NCI-H1436 (cell line): ENCODE data around the gene MYO1D.
"Not testable (repeated sequence)": the region's sequence is repeated elsewhere in the genome, so short reads cannot be mapped to it uniquely, and the experiment has no call there.

Experiments used
- DNase-seq: peaks from one replicate; lab custom pipeline; 2025; lab: John Stamatoyannopoulos, UW

The MYO1D gene

GRCh38 chr17:32673964-32674363 is 203.0 kb downstream of the MYO1D start:
- DNase-seq = no peak

DNA sequence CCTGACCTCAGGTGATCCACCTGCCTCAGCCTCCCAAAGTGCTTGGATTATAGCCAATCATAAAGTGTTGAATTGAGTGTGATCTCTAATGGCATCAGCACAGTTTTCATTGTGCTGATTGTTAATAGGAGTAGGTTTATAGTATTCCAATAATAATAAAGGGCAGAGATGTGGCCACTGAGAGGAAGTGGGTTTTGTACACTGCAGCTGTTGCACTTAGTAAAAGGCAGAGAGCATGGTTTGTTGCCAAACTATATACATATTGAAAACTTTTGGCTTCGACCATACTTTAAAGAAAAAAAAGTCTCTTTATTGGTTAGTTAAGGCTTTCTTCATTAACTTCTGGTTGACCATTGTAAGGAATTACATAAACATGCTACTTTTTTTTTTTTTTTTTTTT is 204.2 kb downstream of the MYO1D start:
- no peak for DNase-seq

GRCh38 chr17:32671896-32672295 is 205.0 kb downstream of the MYO1D start:
- no peak for DNase-seq

- no peak for DNase-seq
These were observed 211.9 kb downstream of the MYO1D start for GRCh38 chr17:32664936-32665583.

GRCh38 chr17:32660496-32660985 is 216.4 kb downstream of the MYO1D start:
- no peak for DNase-seq

DNA sequence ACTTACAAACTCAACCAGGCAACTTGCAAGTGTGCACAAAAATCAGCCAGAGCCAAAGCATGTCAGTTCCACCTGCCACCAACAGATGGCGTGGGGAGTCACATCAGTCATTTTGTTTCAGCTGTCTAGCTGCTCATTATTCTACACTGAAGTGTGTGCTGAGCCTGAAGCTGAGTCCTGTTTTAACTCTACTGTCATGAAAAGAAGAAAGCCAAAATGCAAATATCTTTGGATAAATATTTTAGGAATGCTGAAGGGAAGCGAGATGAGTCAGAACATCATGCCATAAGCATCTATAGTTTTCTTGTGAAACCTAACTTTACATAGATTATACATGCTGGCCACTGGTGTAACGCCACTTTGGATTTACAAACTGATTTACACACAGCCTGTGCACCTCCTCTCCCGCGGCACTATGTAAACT is 217.5 kb downstream of the MYO1D start:
- peak; percentile 73 for DNase-seq

- DNase-seq = no peak
These were observed 218.2 kb downstream of the MYO1D start for GRCh38 chr17:32658470-32659418.

DNA sequence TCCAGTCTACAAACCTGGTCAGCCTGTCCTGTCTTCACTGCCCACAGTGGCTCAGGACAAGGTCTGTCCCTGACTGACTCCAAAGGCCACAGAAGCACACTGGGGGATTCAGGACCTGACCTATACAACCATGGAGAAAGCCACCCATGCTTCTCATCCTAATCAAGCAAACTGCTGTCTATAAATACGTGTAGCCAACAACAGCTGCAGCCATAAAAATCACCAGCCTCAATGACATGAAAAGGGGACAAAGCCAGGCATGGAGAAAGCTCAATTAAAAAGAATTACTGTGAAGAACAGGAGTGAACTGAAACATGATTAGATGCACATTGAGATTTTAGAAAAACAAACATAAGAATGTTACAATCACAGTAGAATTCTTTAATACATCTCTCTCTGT is 220.0 kb downstream of the MYO1D start:
- DNase-seq = no peak

DNA sequence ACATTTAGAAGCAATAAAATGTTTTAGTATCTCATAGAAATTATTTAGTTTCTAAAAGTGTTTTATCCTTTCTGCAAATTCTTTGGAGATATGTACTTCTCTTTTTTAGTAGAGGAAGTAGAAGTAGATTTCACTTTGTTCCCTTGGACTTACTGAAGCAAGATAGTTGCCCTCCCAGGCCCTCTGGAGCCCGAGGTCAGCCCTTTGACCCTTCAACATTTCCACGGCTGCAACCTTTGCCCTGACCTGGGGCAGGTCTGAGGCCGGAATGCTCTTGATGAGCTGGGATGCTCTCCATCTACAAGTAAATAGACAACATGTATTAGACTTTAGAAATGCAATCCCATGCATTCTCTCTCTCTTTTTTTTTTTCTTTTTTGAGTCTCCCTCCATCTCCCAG is 222.6 kb downstream of the MYO1D start:
- DNase-seq = no peak

DNA sequence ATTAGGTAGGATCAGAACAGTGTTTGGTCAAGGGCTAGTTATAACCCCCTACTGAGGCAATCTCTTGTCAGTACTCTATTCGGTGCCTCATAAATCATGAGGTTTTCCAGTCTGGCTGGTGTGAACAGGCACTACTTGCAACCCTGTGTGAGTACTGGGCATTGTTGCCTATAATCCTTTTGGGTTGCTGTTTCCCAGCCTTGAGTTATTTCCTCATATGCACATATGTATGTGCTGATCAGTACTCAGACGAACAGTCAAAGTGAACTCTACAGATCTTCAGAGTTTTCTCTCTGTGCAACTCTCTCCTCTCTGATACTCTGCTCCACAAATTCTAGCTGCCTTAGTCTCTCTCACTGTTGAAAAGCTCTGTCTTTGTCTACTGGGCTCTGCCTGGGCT is 225.8 kb downstream of the MYO1D start:
- DNase-seq = no peak

DNA sequence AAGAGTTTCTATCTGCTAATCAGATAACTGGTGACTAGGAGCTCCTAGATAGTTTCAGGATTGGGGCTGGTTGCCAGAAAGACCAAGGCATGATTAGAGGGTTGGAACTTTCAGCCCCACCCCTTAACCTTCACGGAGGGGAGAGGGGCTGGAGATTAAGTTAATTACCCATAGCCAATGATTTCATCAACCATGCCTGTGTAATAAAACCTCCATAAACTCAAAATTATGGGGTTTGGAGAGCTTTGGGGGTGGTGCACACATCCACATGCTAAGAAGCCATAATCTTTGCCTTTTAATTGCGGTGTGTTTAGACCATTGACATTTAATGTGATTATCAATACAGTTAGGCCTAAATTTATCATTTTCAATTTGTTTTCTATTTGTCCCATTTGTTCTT is 228.5 kb downstream of the MYO1D start:
- DNase-seq = no peak

DNA sequence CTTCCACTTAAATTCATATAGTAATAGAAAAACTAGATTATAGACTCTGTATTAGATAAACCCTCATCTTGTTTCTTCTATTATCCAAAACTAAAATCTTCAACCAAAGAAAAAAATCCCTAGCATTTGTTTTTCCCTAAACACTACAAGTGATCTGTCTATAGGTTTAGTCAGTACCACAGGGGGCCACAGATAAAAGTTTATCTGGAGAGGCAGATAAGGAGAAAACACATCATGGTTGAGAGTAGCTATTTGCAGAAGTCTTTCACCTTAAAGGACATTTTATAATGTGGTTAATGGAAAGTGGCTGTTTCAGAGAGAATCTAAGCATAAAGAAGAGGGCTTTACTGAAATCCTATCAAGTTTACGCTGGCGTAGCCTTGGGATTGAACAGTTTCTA is 230.0 kb downstream of the MYO1D start:
- no peak for DNase-seq

- not testable (repeated sequence) for DNase-seq
These were observed 235.4 kb downstream of the MYO1D start for GRCh38 chr17:32641514-32641913.

GRCh38 chr17:32636598-32637218 is 240.2 kb downstream of the MYO1D start:
- no peak for DNase-seq

- DNase-seq = no peak
These were observed 242.8 kb downstream of the MYO1D start for GRCh38 chr17:32634167-32634566.

DNA sequence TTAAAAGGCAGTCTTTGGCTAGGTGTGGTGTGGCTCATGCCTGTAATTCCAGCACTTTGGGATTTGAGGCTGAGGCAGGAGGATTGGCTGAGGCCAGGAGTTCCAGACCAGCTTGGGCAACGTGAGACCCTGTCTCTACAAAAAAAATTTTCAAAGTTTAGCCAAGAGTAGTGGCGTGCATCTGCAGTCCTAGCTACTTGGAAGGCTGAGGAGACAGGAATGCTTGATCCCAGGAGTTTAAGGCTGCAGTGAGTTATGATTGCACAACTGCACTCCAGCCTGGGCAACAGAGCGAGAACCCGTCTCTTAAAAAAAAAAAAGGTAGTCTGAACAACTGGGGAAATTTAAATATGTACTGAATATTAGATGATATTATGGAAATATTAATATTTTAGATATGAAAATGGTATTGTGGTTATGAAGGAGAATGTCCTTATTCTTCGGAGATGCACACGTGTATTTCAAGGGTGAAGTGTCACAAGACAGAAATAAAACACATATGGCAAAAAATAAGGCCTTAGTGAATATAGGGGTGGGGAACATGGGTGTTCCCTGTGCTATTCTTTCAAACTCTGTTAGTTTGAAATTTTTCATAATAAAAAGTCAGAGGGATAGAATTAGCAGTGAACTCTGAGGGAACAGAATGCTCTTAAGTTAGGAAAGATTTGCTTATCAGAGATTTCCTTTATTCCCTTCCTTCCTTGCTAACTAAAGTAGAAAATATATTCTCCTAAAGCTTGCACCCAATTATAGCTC is 245.4 kb downstream of the MYO1D start:
- DNase-seq = no peak

DNA sequence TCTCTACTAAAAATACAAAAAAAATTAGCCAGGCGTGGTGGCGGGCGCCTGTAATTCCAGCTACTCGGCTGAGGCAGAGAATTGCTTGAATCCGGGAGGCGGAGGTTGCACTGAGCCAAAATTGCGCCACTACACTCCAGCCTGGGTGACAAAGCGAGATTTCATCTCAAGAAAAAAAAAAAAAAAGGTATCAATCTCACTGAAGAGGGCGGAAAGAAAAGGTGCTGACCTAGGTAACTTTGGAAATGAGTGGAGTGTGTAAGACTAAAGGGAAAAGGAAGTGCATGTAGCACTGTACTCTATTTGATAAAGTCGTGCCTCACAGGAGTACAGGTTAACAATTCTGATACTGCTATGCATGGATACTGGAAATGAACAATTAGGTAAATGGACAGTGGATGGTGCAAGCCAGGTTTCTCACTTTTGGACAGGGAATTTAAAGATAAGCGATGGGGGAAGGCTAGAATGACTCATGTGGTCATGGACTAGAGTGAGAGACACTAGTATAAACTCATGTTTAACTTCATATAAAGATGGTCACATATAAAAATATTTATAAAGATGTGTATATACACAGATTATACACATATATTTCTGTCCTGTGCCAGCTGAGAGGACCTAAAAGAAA is 247.2 kb downstream of the MYO1D start:
- no peak for DNase-seq

DNA sequence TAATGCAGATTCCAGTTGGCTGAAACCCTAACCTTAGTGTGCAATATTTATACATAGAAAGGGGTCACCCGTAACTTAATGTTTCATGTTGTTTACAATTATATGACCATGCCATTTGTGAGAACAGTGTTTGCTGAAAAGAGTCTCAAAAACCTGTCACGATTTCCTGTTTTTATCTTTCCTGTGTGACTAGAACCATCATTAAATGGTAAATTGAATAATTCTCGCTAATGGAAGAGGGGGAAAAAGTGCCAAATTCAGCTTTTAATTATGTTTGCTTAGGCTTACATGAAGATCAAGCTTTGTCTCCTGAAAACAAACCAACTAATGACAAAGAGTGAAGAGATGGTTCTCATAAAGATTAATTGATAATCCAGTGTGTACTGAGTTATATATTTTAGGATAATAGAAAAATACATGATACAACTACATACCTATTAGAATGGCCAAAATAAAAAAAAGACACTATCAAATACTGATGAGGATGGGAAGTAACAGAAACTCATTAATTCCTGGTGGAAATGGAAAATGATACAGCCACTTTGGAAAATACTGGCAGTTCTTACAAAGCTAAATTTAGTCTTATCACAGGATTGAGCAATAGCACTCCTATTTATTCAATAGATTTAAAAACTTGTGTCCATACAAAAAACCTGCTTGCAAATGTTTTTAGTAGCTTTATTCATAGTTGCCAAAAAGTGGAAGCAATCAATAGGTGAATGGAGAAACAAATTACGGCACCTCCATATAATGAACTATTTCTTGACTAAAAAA is 248.5 kb downstream of the MYO1D start:
- DNase-seq = no peak

- peak; percentile 99 for DNase-seq
These were observed 249.5 kb downstream of the MYO1D start for GRCh38 chr17:32627239-32627996.

- DNase-seq = peak; percentile 87
These were observed 250.5 kb downstream of the MYO1D start for GRCh38 chr17:32626379-32626791.
